K562 (cell line): ENCODE measurements around the gene ANKRD44. TPM values are rescaled to one million over a fixed set of nuclear protein-coding genes. Genes with fewer than 3 reads are reported as not detected.

Experiments used
- ATAC-seq: fragments of 200-7000 bp; cut with Tn5 transposase; 3 replicates; pipeline ENCODE4 v1.9.1; 2020; ENCODE audit warnings: moderate library complexity
- BruUV-seq: library from RNA; stranded (reverse); fragments of 400-500 nt; replicated peaks from 2 replicates; lab custom pipeline; 2021; lab: Mats Ljungman, UMichigan
- CTCF ChIA-PET: fragments of 300-600 bp; formaldehyde crosslinking; extraction: SDS; loops from one replicate; lab custom pipeline; 2021; ENCODE audit warnings: low intra/inter-chr PET ratio; lab: Yijun Ruan, JAX
- POLR2A ChIA-PET: fragments of 300-600, 350-650 bp; sonication (Branson Sonifier 250); formaldehyde crosslinking; extraction: SDS; loops from one replicate; lab custom pipeline; 2021; ENCODE audit warnings: antibody characterized with exemption, inconsistent platforms; lab: Yijun Ruan, JAX
- DNase-seq, 4 experiments: peaks; one replicate each; pipeline versions ENCODE4 v3.0.0 to v3.0.0-alpha.2; 2011 to 2018; ENCODE audit warnings: low spot score in 3 of 4, mixed read lengths in 3 of 4; ENCODE audit errors: extremely low read depth in 1 of 4
- FAIRE-seq: peaks from 2 replicates; lab custom pipeline; 2011; peaks lifted over from hg19 to GRCh38; lab: Jason Lieb, UNC
- H2AFZ ChIP-seq: 2 replicates; pipeline ENCODE4 v1.6.0; 2011; ENCODE audit warnings: low read depth, low read length, control low read depth, inconsistent platforms
- H3K27ac ChIP-seq: fragments of 200-600 bp; 3 replicates; pipeline ENCODE4 v1.8.0; 2011; ENCODE audit warnings: low read depth, mild to moderate bottlenecking, control low read depth, inconsistent platforms, low read length, moderate library complexity, mixed read lengths; ENCODE audit errors: extremely low read depth
- H3K27me3 ChIP-seq, 2 experiments: fragments of 300-600 bp in 1 of 2; 2 replicates in 1 of 2; 3 replicates in 1 of 2; pipeline versions ENCODE4 v1.6.0 to v1.8.0; 2011; ENCODE audit warnings: inconsistent platforms in 2 of 2, low read length in 2 of 2, mild to moderate bottlenecking in 1 of 2, mixed read lengths in 1 of 2, moderate library complexity in 1 of 2; ENCODE audit not compliant: control insufficient read depth in 2 of 2, insufficient read depth in 2 of 2
- H3K36me3 ChIP-seq: fragments of 300-600 bp; 3 replicates; pipeline ENCODE4 v1.8.0; 2011; ENCODE audit warnings: mild to moderate bottlenecking, low read length, inconsistent platforms; ENCODE audit not compliant: control insufficient read depth, insufficient read depth
- H3K4me1 ChIP-seq, 2 experiments: fragments of 200-600 bp in 1 of 2; replicated peaks in 1 of 2; 2 replicates in 1 of 2; 3 replicates in 1 of 2; pipeline versions ENCODE4 v1.5.1 to v1.8.0; 2011; ENCODE audit warnings: inconsistent platforms in 2 of 2, low read length in 2 of 2, mild to moderate bottlenecking in 1 of 2, mixed read lengths in 1 of 2, moderate library complexity in 1 of 2; ENCODE audit not compliant: control insufficient read depth in 2 of 2, insufficient read depth in 2 of 2
- H3K4me2 ChIP-seq: 2 replicates; pipeline ENCODE4 v1.6.1; 2011; ENCODE audit warnings: low read length, control low read depth, inconsistent platforms, mixed read lengths; ENCODE audit not compliant: insufficient read depth
- H3K4me3 ChIP-seq: fragments of 200-600 bp; sonication (generic), shearing (Covaris generic); 2 replicates; pipeline ENCODE4 v1.5.1; 2016; ENCODE audit warnings: control low read depth, inconsistent platforms
- H3K79me2 ChIP-seq: fragments of 200-600 bp; 3 replicates; pipeline ENCODE4 v1.8.0; 2011; ENCODE audit warnings: low read length, inconsistent platforms; ENCODE audit not compliant: control insufficient read depth, insufficient read depth
- H3K9ac ChIP-seq, 2 experiments: 2 replicates each; pipeline versions ENCODE4 v1.6.0 to v1.6.1; 2011; ENCODE audit warnings: low read depth in 2 of 2, low read length in 2 of 2, control low read depth in 1 of 2, inconsistent platforms in 1 of 2, mild to moderate bottlenecking in 1 of 2, mixed read lengths in 1 of 2; ENCODE audit not compliant: insufficient read depth in 1 of 2
- H3K9me1 ChIP-seq: one replicate; pipeline ENCODE4 v1.6.0; 2011; ENCODE audit warnings: inconsistent platforms, mild to moderate bottlenecking, low read length, moderate library complexity; ENCODE audit not compliant: control insufficient read depth, insufficient read depth
- H3K9me3 ChIP-seq: replicated peaks from 2 replicates; pipeline ENCODE4 v1.5.1; 2011; ENCODE audit warnings: low read depth, low read length, inconsistent platforms; ENCODE audit not compliant: control insufficient read depth, insufficient read depth
- H4K20me1 ChIP-seq: replicated peaks from 2 replicates; pipeline ENCODE4 v1.6.1; 2011; ENCODE audit warnings: low read length, inconsistent platforms, mixed read lengths; ENCODE audit not compliant: control insufficient read depth, insufficient read depth
- ATF2 ChIP-seq: sonication (generic); formaldehyde crosslinking; IDR thresholded peaks from 2 replicates; pipeline ENCODE4 v1.8.1; 2022; ENCODE audit warnings: missing genetic modification reagents
- GTF3C2 ChIP-seq: IDR thresholded peaks from 3 replicates; pipeline ENCODE4 v1.6.1; 2011; ENCODE audit warnings: borderline replicate concordance, mild to moderate bottlenecking, moderate library complexity; ENCODE audit not compliant: insufficient read length; ENCODE audit errors: extremely low read depth
- HNRNPUL1 ChIP-seq: fragments of 200-400 bp; formaldehyde crosslinking; IDR thresholded peaks from 2 replicates; pipeline ENCODE4 v1.6.1; 2017; ENCODE audit warnings: low read length
- NFE2 ChIP-seq: IDR thresholded peaks from 2 replicates; pipeline ENCODE4 v1.6.1; 2014; ENCODE audit warnings: antibody characterized with exemption, low read depth
- NR4A1 ChIP-seq, 2 experiments: fragments of 250-450 bp in 1 of 2; fragments of 450-650 bp in 1 of 2; sonication (Bioruptor Pico) in 1 of 2; IDR thresholded peaks; 2 replicates each; pipeline versions ENCODE4 v1.4.0 to v1.6.1; 2016 to 2020; ENCODE audit warnings: mild to moderate bottlenecking in 2 of 2, missing compliant biosample characterization in 1 of 2, missing genetic modification characterization in 1 of 2, moderate library complexity in 1 of 2
- PURB ChIP-seq: sonication (generic); formaldehyde crosslinking; IDR thresholded peaks from 2 replicates; pipeline ENCODE4 v1.9.0; 2021; ENCODE audit warnings: low read depth, mild to moderate bottlenecking, missing genetic modification reagents
- RFX5 ChIP-seq: IDR thresholded peaks from 2 replicates; pipeline ENCODE4 v1.6.1; 2011; ENCODE audit warnings: low read depth, mild to moderate bottlenecking, improper control_type of control experiment, low read length
- SNAPC5 ChIP-seq: fragments of 250-450 bp; sonication (Bioruptor Pico); IDR thresholded peaks from 2 replicates; pipeline ENCODE4 v1.8.0; 2021; ENCODE audit warnings: moderate library complexity, mild to moderate bottlenecking, inconsistent platforms
- THAP12 ChIP-seq: fragments of 250-450 bp; sonication (Bioruptor Pico); IDR thresholded peaks from 2 replicates; pipeline ENCODE4 v1.9.0; 2021; ENCODE audit warnings: mild to moderate bottlenecking, inconsistent platforms
- ZKSCAN8 ChIP-seq: fragments of 200-800 bp; sonication (Bioruptor generic); IDR thresholded peaks from 2 replicates; pipeline ENCODE4 v1.6.1; 2016; ENCODE audit warnings: missing genetic modification characterization, missing compliant biosample characterization
- ZNF184 ChIP-seq: sonication (generic); formaldehyde crosslinking; IDR thresholded peaks from 2 replicates; pipeline ENCODE4 v1.5.0; 2020; ENCODE audit warnings: missing genetic modification reagents
- ZNF696 ChIP-seq: fragments of 250-450 bp; sonication (Bioruptor Pico); conservative IDR thresholded peaks from 2 replicates; pipeline ENCODE4 v1.4.0; 2020; ENCODE audit warnings: mild to moderate bottlenecking, moderate library complexity
- ZNF707 ChIP-seq: fragments of 250-450 bp; sonication (Bioruptor Pico); conservative IDR thresholded peaks from 2 replicates; pipeline ENCODE4 v1.8.0; 2022; ENCODE audit warnings: inconsistent platforms, mild to moderate bottlenecking, moderate library complexity
- WGBS: fragments of 100-300 bp; shearing (Covaris generic); methylation state at CpG from one replicate; pipeline ENCODE4 v1.1.6; 2016; ENCODE audit warnings: low coverage, mixed read lengths; ENCODE audit not compliant: insufficient coverage; ENCODE audit errors: missing lambda C conversion rate; 5-methylcytosine and 5-hydroxymethylcytosine counted together
- in situ Hi-C: fragments of 300-500 bp; cut with MboI; formaldehyde crosslinking; loops from 4 replicates; pipeline ENCODE4 v1.15.0; 2018; ENCODE audit warnings: inconsistent platforms, mixed read lengths
- intact Hi-C: fragments of 100-400 bp; cut with micrococcal nuclease; formaldehyde crosslinking; loops from 2 replicates; pipeline ENCODE4 v1.14.2; 2022
- polyA plus RNA-seq, 8 experiments: library from polyadenylated mRNA; depleted of rRNA in 4 of 8; stranded (reverse) in 5 of 8; unstranded in 3 of 8; fragments of >200 nt; fragmentation: Nextera tagmentation in 2 of 8; fragmentation: Illumina TruSeq in 1 of 8; extraction: Ambion mirVana in 2 of 8; extraction: Trizol in 1 of 8; gene quantifications; 2 replicates each; pipeline versions ENCODE4 v1.2.1 to v1.2.3, GENCODE V29; 2011 to 2014; ENCODE audit warnings: inconsistent platforms in 1 of 8, missing spikeins in 1 of 8
- total RNA-seq, 7 experiments: library from RNA; depleted of rRNA in 6 of 7; stranded (reverse); fragments of >200 nt in 6 of 7; fragmentation: Illumina TruSeq in 2 of 7; extraction: Trizol in 2 of 7; gene quantifications; 2 replicates each; pipeline versions ENCODE4 v1.2.1 to v1.2.3, GENCODE V29; 2011 to 2021; ENCODE audit warnings: low replicate concordance in 1 of 7

ANKRD44 gene
- total and polyA plus RNA-seq, 9 of the 15 experiments (the other 6 are each of a cell fraction or from before 2014, with no cell fraction given), result 0.03 to 0.64 (median 0.07) TPM; not detected in 3

GRCh38 chr2:196961889-196962288 is 348.7 kb downstream of the ANKRD44 start (continued):
- TF ChIP-seq PURB (CRISPR knock-in tag) (no peak), ZKSCAN8 (CRISPR knock-in tag) (no peak), GTF3C2 (no peak), SNAPC5 (CRISPR knock-in tag) (no peak)

- DNase-seq (no peak), FAIRE-seq (no peak), ATAC-seq (no peak)
- H3K4me2 ChIP-seq, result no peak overlapping the region
- no peaks in the 10 kb centered on the region for H3K27me3 ChIP-seq
- POLR2A ChIA-PET, result no interaction called here
- no peak overlapping the region for H3K4me3 ChIP-seq
- CTCF ChIA-PET, result no interaction called here
- no peak overlapping the region for H2AFZ ChIP-seq
- no peaks in the 10 kb centered on the region for H3K79me2 ChIP-seq
- intact Hi-C loops, result no loop called here
- no peaks in the 10 kb centered on the region for H3K9me3 ChIP-seq
- no peaks in the 10 kb centered on the region for H3K4me1 ChIP-seq
- WGBS, result 5% methylated on average over 3 of the region's 3 CpGs
- no peak overlapping the region for H3K27ac ChIP-seq
- H4K20me1 ChIP-seq, result no peaks in the 10 kb centered on the region
- H3K36me3 ChIP-seq, result no peaks in the 10 kb centered on the region
- in situ Hi-C loops, result no loop called here
- no peak overlapping the region for H3K9ac ChIP-seq
- no peaks in the 10 kb centered on the region for H3K9me1 ChIP-seq
- BruUV-seq, result no TSS peak
- no peak for TF ChIP-seq ATF2 (CRISPR knock-in tag)
- no peak for TF ChIP-seq ZNF707 (CRISPR knock-in tag)
- no peak for TF ChIP-seq NFE2
- no peak for TF ChIP-seq ZNF184 (CRISPR knock-in tag)
- TF ChIP-seq NR4A1 (CRISPR knock-in tag; IDR thresholded peaks at IDR 0.05), result no peak
- no peak for TF ChIP-seq NR4A1 (tag; IDR thresholded peaks at IDR 0.05)
- no peak for TF ChIP-seq THAP12 (CRISPR knock-in tag)
- no peak for TF ChIP-seq HNRNPUL1
- no peak for TF ChIP-seq ZNF696 (CRISPR knock-in tag)
- TF ChIP-seq RFX5, result no peak
Observed at GRCh38 chr2:196959734-196960338, 350.7 kb downstream of the ANKRD44 start.
